HepG2 (cell line): ENCODE data around the gene TFDP2. TPM values are rescaled to one million over a fixed set of nuclear protein-coding genes. Genes with fewer than 3 reads are reported as not detected.

Experiments used
- ATF1 ChIP-seq: IDR thresholded peaks from 2 replicates; pipeline ENCODE4 v1.6.1; 2016; ENCODE audit warnings: mild to moderate bottlenecking, control low read depth
- BCL6 ChIP-seq: IDR thresholded peaks from 2 replicates; pipeline ENCODE4 v1.6.1; 2016; ENCODE audit warnings: missing genetic modification reagents, missing compliant biosample characterization
- CHD4 ChIP-seq: fragments of 200-600 bp; sonication (generic); IDR thresholded peaks from 2 replicates; pipeline ENCODE4 v1.7.0; 2017; ENCODE audit warnings: mild to moderate bottlenecking, low read length, borderline replicate concordance
- DMAP1 ChIP-seq: IDR thresholded peaks from 2 replicates; pipeline ENCODE4 v1.6.1; 2016
- DR1 ChIP-seq: sonication (generic); formaldehyde crosslinking; IDR thresholded peaks from 2 replicates; pipeline ENCODE4 v1.8.0; 2021; ENCODE audit warnings: mild to moderate bottlenecking, missing genetic modification reagents, inconsistent platforms
- LCORL ChIP-seq, 2 experiments: fragments of 450-650 bp in 1 of 2; sonication (generic) in 1 of 2; formaldehyde crosslinking in 1 of 2; IDR thresholded peaks; 2 replicates each; pipeline versions ENCODE4 v1.5.0 to v1.6.1; 2017 to 2020; ENCODE audit warnings: antibody characterized with exemption in 1 of 2, missing genetic modification reagents in 1 of 2
- MTF1 ChIP-seq: sonication (generic); formaldehyde crosslinking; IDR thresholded peaks from 2 replicates; pipeline ENCODE4 v1.5.0; 2020; ENCODE audit warnings: missing genetic modification reagents
- NFIC ChIP-seq: IDR thresholded peaks from 2 replicates; pipeline ENCODE4 v1.6.1; 2012; ENCODE audit warnings: mild to moderate bottlenecking, low read length, inconsistent platforms
- SCMH1 ChIP-seq: sonication (generic); formaldehyde crosslinking; IDR thresholded peaks from 2 replicates; pipeline ENCODE4 v1.9.0; 2021; ENCODE audit warnings: missing genetic modification reagents, mild to moderate bottlenecking, borderline replicate concordance
- SNAPC2 ChIP-seq: sonication (generic); formaldehyde crosslinking; IDR thresholded peaks from 2 replicates; pipeline ENCODE4 v1.8.1; 2022; ENCODE audit warnings: mild to moderate bottlenecking, missing genetic modification reagents
- ZBTB7A ChIP-seq: sonication (generic); formaldehyde crosslinking; IDR thresholded peaks from 2 replicates; pipeline ENCODE4 v1.8.0; 2022; ENCODE audit warnings: mild to moderate bottlenecking, missing genetic modification reagents
- ZFP1 ChIP-seq: IDR thresholded peaks from 2 replicates; pipeline ENCODE4 v1.6.1; 2016
- ZNF34 ChIP-seq: sonication (generic); formaldehyde crosslinking; IDR thresholded peaks from 2 replicates; pipeline ENCODE4 v1.4.0; 2020; ENCODE audit warnings: mild to moderate bottlenecking, missing genetic modification reagents, borderline replicate concordance
- ZNF878 ChIP-seq: sonication (generic); formaldehyde crosslinking; IDR thresholded peaks from 2 replicates; pipeline ENCODE4 v1.8.1; 2023; ENCODE audit warnings: mild to moderate bottlenecking, missing genetic modification reagents, moderate library complexity
- polyA plus RNA-seq, 8 experiments: library from polyadenylated mRNA; depleted of rRNA in 3 of 8; stranded (reverse) in 7 of 8; unstranded in 1 of 8; fragments of >200 nt; fragmentation: Illumina TruSeq in 4 of 8; extraction: Trizol in 4 of 8; gene quantifications; 2 replicates each; pipeline versions ENCODE4 v1.2.1 to v1.2.3, GENCODE V29; 2011 to 2016; ENCODE audit warnings: low read depth in 4 of 8, missing spikeins in 1 of 8, mixed read lengths in 1 of 8; ENCODE audit not compliant: insufficient read depth in 1 of 8
- total RNA-seq, 5 experiments: library from RNA; depleted of rRNA; stranded (reverse); fragments of >200 nt; fragmentation: Illumina TruSeq; extraction: Trizol; gene quantifications; 2 replicates each; pipeline ENCODE4 v1.2.3, GENCODE V29; 2016; ENCODE audit warnings: low read depth in 1 of 5
- TF ChIP-seq, protein P1 (sequence below): sonication (generic); formaldehyde crosslinking; IDR thresholded peaks from 2 replicates; pipeline ENCODE4 v1.4.0; 2020; ENCODE audit warnings: missing genetic modification reagents, mild to moderate bottlenecking, borderline replicate concordance
- TF ChIP-seq, protein P2 (sequence below): sonication (generic); formaldehyde crosslinking; IDR thresholded peaks from 2 replicates; pipeline ENCODE4 v1.5.1; 2020; ENCODE audit warnings: missing genetic modification reagents, mild to moderate bottlenecking, borderline replicate concordance
- TF ChIP-seq, protein P3 (sequence below): IDR thresholded peaks from 2 replicates; pipeline ENCODE4 v1.4.0; 2020; ENCODE audit warnings: mild to moderate bottlenecking, missing genetic modification reagents
- TF ChIP-seq, protein P4 (sequence below): sonication (generic); formaldehyde crosslinking; IDR thresholded peaks from 2 replicates; pipeline ENCODE4 v1.4.0; 2020; ENCODE audit warnings: low read depth, mild to moderate bottlenecking, missing genetic modification reagents
- TF ChIP-seq, protein P5 (sequence below): sonication (generic); formaldehyde crosslinking; IDR thresholded peaks from 2 replicates; pipeline ENCODE4 v1.5.0; 2020; ENCODE audit warnings: missing genetic modification reagents

Gene TFDP2
- total and polyA plus RNA-seq, 2 of the 13 experiments (the other 11 are each of a cell fraction or from before 2014, with no cell fraction given), result 17.9 to 37.4 TPM

GRCh38 chr3:142117056-142117851, 32.1 kb downstream of the TFDP2 start (continued):
- TF ChIP-seq, protein P1, sequence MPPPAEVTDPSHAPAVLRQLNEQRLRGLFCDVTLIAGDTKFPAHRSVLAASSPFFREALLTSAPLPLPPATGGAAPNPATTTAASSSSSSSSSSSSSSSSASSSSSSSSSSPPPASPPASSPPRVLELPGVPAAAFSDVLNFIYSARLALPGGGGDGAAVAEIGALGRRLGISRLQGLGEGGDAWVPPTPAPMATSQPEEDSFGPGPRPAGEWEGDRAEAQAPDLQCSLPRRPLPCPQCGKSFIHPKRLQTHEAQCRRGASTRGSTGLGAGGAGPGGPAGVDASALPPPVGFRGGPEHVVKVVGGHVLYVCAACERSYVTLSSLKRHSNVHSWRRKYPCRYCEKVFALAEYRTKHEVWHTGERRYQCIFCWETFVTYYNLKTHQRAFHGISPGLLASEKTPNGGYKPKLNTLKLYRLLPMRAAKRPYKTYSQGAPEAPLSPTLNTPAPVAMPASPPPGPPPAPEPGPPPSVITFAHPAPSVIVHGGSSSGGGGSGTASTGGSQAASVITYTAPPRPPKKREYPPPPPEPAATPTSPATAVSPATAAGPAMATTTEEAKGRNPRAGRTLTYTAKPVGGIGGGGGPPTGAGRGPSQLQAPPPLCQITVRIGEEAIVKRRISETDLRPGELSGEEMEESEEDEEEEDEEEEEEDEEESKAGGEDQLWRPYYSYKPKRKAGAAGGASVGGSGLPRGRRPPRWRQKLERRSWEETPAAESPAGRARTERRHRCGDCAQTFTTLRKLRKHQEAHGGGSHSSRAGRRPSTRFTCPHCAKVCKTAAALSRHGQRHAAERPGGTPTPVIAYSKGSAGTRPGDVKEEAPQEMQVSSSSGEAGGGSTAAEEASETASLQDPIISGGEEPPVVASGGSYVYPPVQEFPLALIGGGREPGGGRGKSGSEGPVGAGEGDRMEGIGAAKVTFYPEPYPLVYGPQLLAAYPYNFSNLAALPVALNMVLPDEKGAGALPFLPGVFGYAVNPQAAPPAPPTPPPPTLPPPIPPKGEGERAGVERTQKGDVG (CRISPR knock-in tag), result no peak
- TF ChIP-seq, protein P2, sequence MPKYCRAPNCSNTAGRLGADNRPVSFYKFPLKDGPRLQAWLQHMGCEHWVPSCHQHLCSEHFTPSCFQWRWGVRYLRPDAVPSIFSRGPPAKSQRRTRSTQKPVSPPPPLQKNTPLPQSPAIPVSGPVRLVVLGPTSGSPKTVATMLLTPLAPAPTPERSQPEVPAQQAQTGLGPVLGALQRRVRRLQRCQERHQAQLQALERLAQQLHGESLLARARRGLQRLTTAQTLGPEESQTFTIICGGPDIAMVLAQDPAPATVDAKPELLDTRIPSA (CRISPR knock-in tag), result no peak
- TF ChIP-seq DMAP1, result no peak
- peak; percentile 99 for TF ChIP-seq MTF1 (CRISPR knock-in tag)
- TF ChIP-seq LCORL (IDR thresholded peaks at IDR 0.05), result peak; percentile 44; the same call in 1 of the 2 replicates
- no peak for TF ChIP-seq LCORL (CRISPR knock-in tag; IDR thresholded peaks at IDR 0.05)
- TF ChIP-seq SNAPC2 (CRISPR knock-in tag), result no peak
- TF ChIP-seq ZFP1 (CRISPR knock-in tag), result no peak
- no peak for TF ChIP-seq NFIC
- no peak for TF ChIP-seq ZBTB7A (CRISPR knock-in tag)
- TF ChIP-seq, protein P3, sequence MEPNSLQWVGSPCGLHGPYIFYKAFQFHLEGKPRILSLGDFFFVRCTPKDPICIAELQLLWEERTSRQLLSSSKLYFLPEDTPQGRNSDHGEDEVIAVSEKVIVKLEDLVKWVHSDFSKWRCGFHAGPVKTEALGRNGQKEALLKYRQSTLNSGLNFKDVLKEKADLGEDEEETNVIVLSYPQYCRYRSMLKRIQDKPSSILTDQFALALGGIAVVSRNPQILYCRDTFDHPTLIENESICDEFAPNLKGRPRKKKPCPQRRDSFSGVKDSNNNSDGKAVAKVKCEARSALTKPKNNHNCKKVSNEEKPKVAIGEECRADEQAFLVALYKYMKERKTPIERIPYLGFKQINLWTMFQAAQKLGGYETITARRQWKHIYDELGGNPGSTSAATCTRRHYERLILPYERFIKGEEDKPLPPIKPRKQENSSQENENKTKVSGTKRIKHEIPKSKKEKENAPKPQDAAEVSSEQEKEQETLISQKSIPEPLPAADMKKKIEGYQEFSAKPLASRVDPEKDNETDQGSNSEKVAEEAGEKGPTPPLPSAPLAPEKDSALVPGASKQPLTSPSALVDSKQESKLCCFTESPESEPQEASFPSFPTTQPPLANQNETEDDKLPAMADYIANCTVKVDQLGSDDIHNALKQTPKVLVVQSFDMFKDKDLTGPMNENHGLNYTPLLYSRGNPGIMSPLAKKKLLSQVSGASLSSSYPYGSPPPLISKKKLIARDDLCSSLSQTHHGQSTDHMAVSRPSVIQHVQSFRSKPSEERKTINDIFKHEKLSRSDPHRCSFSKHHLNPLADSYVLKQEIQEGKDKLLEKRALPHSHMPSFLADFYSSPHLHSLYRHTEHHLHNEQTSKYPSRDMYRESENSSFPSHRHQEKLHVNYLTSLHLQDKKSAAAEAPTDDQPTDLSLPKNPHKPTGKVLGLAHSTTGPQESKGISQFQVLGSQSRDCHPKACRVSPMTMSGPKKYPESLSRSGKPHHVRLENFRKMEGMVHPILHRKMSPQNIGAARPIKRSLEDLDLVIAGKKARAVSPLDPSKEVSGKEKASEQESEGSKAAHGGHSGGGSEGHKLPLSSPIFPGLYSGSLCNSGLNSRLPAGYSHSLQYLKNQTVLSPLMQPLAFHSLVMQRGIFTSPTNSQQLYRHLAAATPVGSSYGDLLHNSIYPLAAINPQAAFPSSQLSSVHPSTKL, result peak; percentile 64; the same call in 1 of the 2 replicates
- no peak for TF ChIP-seq ZNF34 (CRISPR knock-in tag)
- TF ChIP-seq, protein P4, sequence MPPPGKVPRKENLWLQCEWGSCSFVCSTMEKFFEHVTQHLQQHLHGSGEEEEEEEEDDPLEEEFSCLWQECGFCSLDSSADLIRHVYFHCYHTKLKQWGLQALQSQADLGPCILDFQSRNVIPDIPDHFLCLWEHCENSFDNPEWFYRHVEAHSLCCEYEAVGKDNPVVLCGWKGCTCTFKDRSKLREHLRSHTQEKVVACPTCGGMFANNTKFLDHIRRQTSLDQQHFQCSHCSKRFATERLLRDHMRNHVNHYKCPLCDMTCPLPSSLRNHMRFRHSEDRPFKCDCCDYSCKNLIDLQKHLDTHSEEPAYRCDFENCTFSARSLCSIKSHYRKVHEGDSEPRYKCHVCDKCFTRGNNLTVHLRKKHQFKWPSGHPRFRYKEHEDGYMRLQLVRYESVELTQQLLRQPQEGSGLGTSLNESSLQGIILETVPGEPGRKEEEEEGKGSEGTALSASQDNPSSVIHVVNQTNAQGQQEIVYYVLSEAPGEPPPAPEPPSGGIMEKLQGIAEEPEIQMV (CRISPR knock-in tag), result no peak
- no peak for TF ChIP-seq DR1 (CRISPR knock-in tag)
- TF ChIP-seq ATF1, result no peak
- TF ChIP-seq, protein P5, sequence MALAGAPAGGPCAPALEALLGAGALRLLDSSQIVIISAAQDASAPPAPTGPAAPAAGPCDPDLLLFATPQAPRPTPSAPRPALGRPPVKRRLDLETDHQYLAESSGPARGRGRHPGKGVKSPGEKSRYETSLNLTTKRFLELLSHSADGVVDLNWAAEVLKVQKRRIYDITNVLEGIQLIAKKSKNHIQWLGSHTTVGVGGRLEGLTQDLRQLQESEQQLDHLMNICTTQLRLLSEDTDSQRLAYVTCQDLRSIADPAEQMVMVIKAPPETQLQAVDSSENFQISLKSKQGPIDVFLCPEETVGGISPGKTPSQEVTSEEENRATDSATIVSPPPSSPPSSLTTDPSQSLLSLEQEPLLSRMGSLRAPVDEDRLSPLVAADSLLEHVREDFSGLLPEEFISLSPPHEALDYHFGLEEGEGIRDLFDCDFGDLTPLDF (CRISPR knock-in tag), result no peak
- TF ChIP-seq CHD4, result peak; percentile 56; the same call in 1 of the 2 replicates
- TF ChIP-seq ZNF878 (CRISPR knock-in tag), result no peak
- peak; percentile 44; the same call in 1 of the 2 replicates for TF ChIP-seq BCL6 (CRISPR knock-in tag)
- TF ChIP-seq SCMH1 (CRISPR knock-in tag), result no peak
